Vagina (tissue), 2 donors: Measurements from ENCODE around the gene BPI. TPM values are rescaled to one million over a fixed set of nuclear protein-coding genes. Genes with fewer than 3 reads are reported as not detected.

Source experiments
- DNase-seq, 2 donors: peaks; one replicate each; pipeline ENCODE4 v3.0.0-alpha.2; 2017; ENCODE audit errors: extremely low spot score in 2 of 2
- H3K27ac ChIP-seq: fragments of 200-600 bp; sonication (generic); one replicate; pipeline ENCODE4 v1.5.1; 2019
- H3K27me3 ChIP-seq: fragments of 200-600 bp; sonication (generic); one replicate; pipeline ENCODE4 v1.5.1; 2019
- H3K36me3 ChIP-seq, 2 donors: fragments of 200-600 bp; sonication (generic); one replicate each; pipeline ENCODE4 v1.5.1; 2017 to 2019
- H3K4me1 ChIP-seq: fragments of 200-600 bp; sonication (generic); one replicate; pipeline ENCODE4 v1.5.1; 2019
- H3K4me3 ChIP-seq, 2 donors: fragments of 200-600 bp; sonication (generic); 1 replicate in 1 of 2; 2 replicates in 1 of 2; pipeline ENCODE4 v1.5.1; 2016 to 2019
- H3K9me3 ChIP-seq: fragments of 200-600 bp; sonication (generic); one replicate; pipeline ENCODE4 v1.5.1; 2019
- POLR2A ChIP-seq, 2 donors: fragments of 450-650 bp; IDR thresholded peaks; one replicate each; pipeline ENCODE4 v1.6.1; 2017; ENCODE audit warnings: antibody characterized with exemption in 2 of 2, mild to moderate bottlenecking in 2 of 2, moderate library complexity in 2 of 2
- POLR2AphosphoS5 ChIP-seq, 2 donors: sonication (generic); formaldehyde crosslinking; IDR thresholded peaks; one replicate each; pipeline ENCODE4 v1.9.0; 2017; ENCODE audit warnings: antibody characterized with exemption in 2 of 2, mild to moderate bottlenecking in 2 of 2, low read depth in 1 of 2; ENCODE audit not compliant: insufficient read depth in 1 of 2
- intact Hi-C: fragments of 100-400 bp; cut with DNase I; formaldehyde crosslinking; loops from one replicate; pipeline ENCODE4 v1.15.1; 2023
- total RNA-seq: library from RNA; depleted of rRNA; stranded (reverse); fragments of >200 nt; gene quantifications from one replicate; pipeline ENCODE4 v1.2.3, GENCODE V29; 2016
- TF ChIP-seq, protein P1 (sequence below), 3 experiments: fragments of 450-650 bp in 2 of 3; fragments of 200-600 bp in 1 of 3; sonication (generic) in 1 of 3; IDR thresholded peaks; one replicate each; pipeline ENCODE4 v1.5.1; 2017 to 2019; ENCODE audit warnings: antibody characterized with exemption in 3 of 3, mild to moderate bottlenecking in 2 of 3, moderate library complexity in 2 of 3

Gene BPI
- total RNA-seq, 1 donor from 2014 or later: not detected

- no peaks in the 10 kb centered on the region for H3K4me1 ChIP-seq
- intact Hi-C loops: no loop called here
- H3K9me3 ChIP-seq: no peaks in the 10 kb centered on the region
- no peak overlapping the region for H3K4me3 ChIP-seq
- DNase-seq: no peak
- H3K36me3 ChIP-seq: no peaks in the 10 kb centered on the region
- no peaks in the 10 kb centered on the region for H3K27me3 ChIP-seq
- TF ChIP-seq POLR2A (IDR thresholded peaks at IDR 0.05) (no peak), POLR2AphosphoS5 (IDR thresholded peaks at IDR 0.05; ENCODE audit: insufficient read depth in 1 of 2, low read depth in 1 of 2) (no peak)
- TF ChIP-seq, protein P1, sequence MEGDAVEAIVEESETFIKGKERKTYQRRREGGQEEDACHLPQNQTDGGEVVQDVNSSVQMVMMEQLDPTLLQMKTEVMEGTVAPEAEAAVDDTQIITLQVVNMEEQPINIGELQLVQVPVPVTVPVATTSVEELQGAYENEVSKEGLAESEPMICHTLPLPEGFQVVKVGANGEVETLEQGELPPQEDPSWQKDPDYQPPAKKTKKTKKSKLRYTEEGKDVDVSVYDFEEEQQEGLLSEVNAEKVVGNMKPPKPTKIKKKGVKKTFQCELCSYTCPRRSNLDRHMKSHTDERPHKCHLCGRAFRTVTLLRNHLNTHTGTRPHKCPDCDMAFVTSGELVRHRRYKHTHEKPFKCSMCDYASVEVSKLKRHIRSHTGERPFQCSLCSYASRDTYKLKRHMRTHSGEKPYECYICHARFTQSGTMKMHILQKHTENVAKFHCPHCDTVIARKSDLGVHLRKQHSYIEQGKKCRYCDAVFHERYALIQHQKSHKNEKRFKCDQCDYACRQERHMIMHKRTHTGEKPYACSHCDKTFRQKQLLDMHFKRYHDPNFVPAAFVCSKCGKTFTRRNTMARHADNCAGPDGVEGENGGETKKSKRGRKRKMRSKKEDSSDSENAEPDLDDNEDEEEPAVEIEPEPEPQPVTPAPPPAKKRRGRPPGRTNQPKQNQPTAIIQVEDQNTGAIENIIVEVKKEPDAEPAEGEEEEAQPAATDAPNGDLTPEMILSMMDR (IDR thresholded peaks at IDR 0.05): no peak
- H3K27ac ChIP-seq: no peak overlapping the region
These were observed 79.2 kb downstream of the BPI start for GRCh38 chr20:38383147-38383546.

- Histone ChIP-seq H3K4me1 (no peaks in the 10 kb centered on the region), H3K4me3 (no peak overlapping the region), H3K36me3 (no peaks in the 10 kb centered on the region), H3K27me3 (no peaks in the 10 kb centered on the region), H3K27ac (no peak overlapping the region), H3K9me3 (no peaks in the 10 kb centered on the region)
- TF ChIP-seq POLR2AphosphoS5 (IDR thresholded peaks at IDR 0.05; ENCODE audit: insufficient read depth in 1 of 2, low read depth in 1 of 2): no peak
- DNase-seq: no peak
- intact Hi-C loops: no loop called here
These were observed 82.0 kb downstream of the BPI start for GRCh38 chr20:38386004-38386403.

DNA sequence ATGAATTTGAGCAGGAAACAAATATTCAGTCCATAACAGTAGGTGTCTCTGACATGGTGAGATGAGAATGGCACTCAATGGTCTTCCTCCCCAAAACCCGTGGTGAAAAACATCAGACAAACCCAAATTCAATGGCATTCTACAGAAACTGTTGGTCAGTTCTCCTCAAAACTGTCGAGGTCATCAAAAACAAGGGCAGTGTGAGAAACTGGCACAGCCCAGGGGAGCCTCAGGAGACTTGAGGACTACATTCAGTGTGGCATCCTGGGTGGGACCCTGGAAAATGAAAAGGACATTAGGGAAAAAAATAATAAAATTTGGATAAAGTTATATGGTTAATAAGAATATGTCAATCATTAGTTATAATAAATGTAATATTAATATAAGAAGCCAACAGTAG lies 82.9 kb downstream of the BPI start:
- Histone ChIP-seq H3K4me1 (no peaks in the 10 kb centered on the region), H3K4me3 (no peak overlapping the region), H3K9me3 (no peaks in the 10 kb centered on the region), H3K36me3 (no peaks in the 10 kb centered on the region), H3K27me3 (no peaks in the 10 kb centered on the region), H3K27ac (no peak overlapping the region)
- TF ChIP-seq POLR2A (IDR thresholded peaks at IDR 0.05) (no peak), POLR2AphosphoS5 (IDR thresholded peaks at IDR 0.05; ENCODE audit: insufficient read depth in 1 of 2, low read depth in 1 of 2) (no peak)
- TF ChIP-seq, protein P1 (IDR thresholded peaks at IDR 0.05): no peak
- intact Hi-C loops: no loop called here
- no peak for DNase-seq

Other genes starting within 250 kb of the BPI start
- 92.8 TPM for gene TGM2, start 138.9 kb upstream of the BPI start, total RNA-seq
- gene KIAA1755, start 43.4 kb upstream of the BPI start, total RNA-seq: 2.7 TPM
- gene LBP, start 42.3 kb downstream of the BPI start, total RNA-seq: 0.98 TPM
- 37.3 TPM for gene SNHG17, start 131.2 kb downstream of the BPI start, total RNA-seq
- 45.2 TPM for gene RALGAPB, start 168.7 kb downstream of the BPI start, total RNA-seq